Neuronal stem cell (in vitro differentiated cells): ENCODE measurements around the gene ZNHIT1. TPM values are rescaled to one million over a fixed set of nuclear protein-coding genes. Genes with fewer than 3 reads are reported as not detected.

ENCODE experiments used
- DNase-seq: peaks from one replicate; pipeline ENCODE4 v3.0.0-alpha.2; 2013; ENCODE audit warnings: low spot score
- H2AFZ ChIP-seq: one replicate; pipeline ENCODE4 v1.6.1; 2013; ENCODE audit warnings: mild to moderate bottlenecking, low read length, inconsistent platforms
- H2AK5ac ChIP-seq: 2 replicates; pipeline ENCODE4 v1.6.1; 2013; ENCODE audit warnings: low read depth, mild to moderate bottlenecking, inconsistent platforms, low read length, moderate library complexity, mixed read lengths
- H2BK120ac ChIP-seq: 2 replicates; pipeline ENCODE4 v1.6.1; 2013; ENCODE audit warnings: low read depth, mild to moderate bottlenecking, inconsistent platforms, low read length, moderate library complexity, mixed read lengths
- H2BK12ac ChIP-seq: one replicate; pipeline ENCODE4 v1.6.1; 2013; ENCODE audit warnings: low read length, inconsistent platforms
- H2BK15ac ChIP-seq: 2 replicates; pipeline ENCODE4 v1.6.1; 2013; ENCODE audit warnings: mild to moderate bottlenecking, low read length, inconsistent platforms, mixed read lengths
- H2BK5ac ChIP-seq: one replicate; pipeline ENCODE4 v1.6.1; 2013; ENCODE audit warnings: inconsistent platforms, mild to moderate bottlenecking, low read length, moderate library complexity
- H3K14ac ChIP-seq: one replicate; pipeline ENCODE4 v1.6.1; 2013; ENCODE audit warnings: low read length, inconsistent platforms
- H3K18ac ChIP-seq: 2 replicates; pipeline ENCODE4 v1.6.1; 2013; ENCODE audit warnings: low read length, inconsistent platforms
- H3K23ac ChIP-seq: 2 replicates; pipeline ENCODE4 v1.6.1; 2013; ENCODE audit warnings: low read depth, mild to moderate bottlenecking, mixed read lengths, low read length, inconsistent platforms; ENCODE audit not compliant: poor library complexity
- H3K27ac ChIP-seq: replicated peaks from 3 replicates; pipeline ENCODE4 v1.5.1; 2013; ENCODE audit warnings: low read length, inconsistent platforms
- H3K27me3 ChIP-seq, 3 experiments: 2 replicates each; pipeline ENCODE4 v1.6.1; 2013; ENCODE audit warnings: low read length in 3 of 3, mild to moderate bottlenecking in 2 of 3, inconsistent platforms in 1 of 3, low read depth in 1 of 3, mixed read lengths in 1 of 3, moderate library complexity in 1 of 3; ENCODE audit not compliant: control insufficient read depth in 3 of 3, insufficient read depth in 3 of 3
- H3K36me3 ChIP-seq, 2 donors: replicated peaks in 1 of 2; 2 replicates each; pipeline ENCODE4 v1.6.1; 2013; ENCODE audit warnings: low read length in 2 of 2; ENCODE audit not compliant: control insufficient read depth in 2 of 2, insufficient read depth in 2 of 2
- H3K4ac ChIP-seq: 2 replicates; pipeline ENCODE4 v1.6.1; 2013; ENCODE audit warnings: inconsistent platforms, mild to moderate bottlenecking, low read length, moderate library complexity
- H3K4me1 ChIP-seq, 2 donors: 1 replicate in 1 of 2; 2 replicates in 1 of 2; pipeline ENCODE4 v1.6.1; 2013; ENCODE audit warnings: low read length in 2 of 2, low read depth in 1 of 2; ENCODE audit not compliant: control insufficient read depth in 2 of 2, insufficient read depth in 1 of 2
- H3K4me2 ChIP-seq: one replicate; pipeline ENCODE4 v1.6.1; 2013; ENCODE audit warnings: mild to moderate bottlenecking, low read length, inconsistent platforms; ENCODE audit not compliant: insufficient read depth, poor library complexity, severe bottlenecking
- H3K4me3 ChIP-seq, 2 donors: 2 replicates each; pipeline ENCODE4 v1.5.1; 2013; ENCODE audit warnings: low read length in 2 of 2, mild to moderate bottlenecking in 2 of 2, inconsistent platforms in 1 of 2, moderate library complexity in 1 of 2
- H3K79me1 ChIP-seq: one replicate; pipeline ENCODE4 v1.6.1; 2013; ENCODE audit warnings: low read depth, mild to moderate bottlenecking, inconsistent platforms, low read length, moderate library complexity
- H3K9ac ChIP-seq: one replicate; pipeline ENCODE4 v1.6.1; 2013; ENCODE audit warnings: mild to moderate bottlenecking, low read depth, low read length, inconsistent platforms; ENCODE audit not compliant: poor library complexity
- H3K9me3 ChIP-seq, 2 donors: replicated peaks in 1 of 2; 2 replicates each; pipeline versions ENCODE3 to v1.6.1; 2013; ENCODE audit warnings: low read length in 2 of 2, mild to moderate bottlenecking in 2 of 2, inconsistent platforms in 1 of 2, low read depth in 1 of 2, mixed read lengths in 1 of 2, moderate library complexity in 1 of 2; ENCODE audit not compliant: control insufficient read depth in 2 of 2, insufficient read depth in 1 of 2
- H4K8ac ChIP-seq: one replicate; pipeline ENCODE4 v1.6.1; 2013; ENCODE audit warnings: low read depth, mild to moderate bottlenecking, inconsistent platforms, low read length, moderate library complexity
- H4K91ac ChIP-seq: one replicate; pipeline ENCODE4 v1.6.1; 2013; ENCODE audit warnings: low read length, low read depth, mild to moderate bottlenecking, inconsistent platforms; ENCODE audit not compliant: poor library complexity
- WGBS, 2 donors: extraction: QIAGEN DNeasy Blood & Tissue Kit; methylation state at CpG; one replicate each; pipeline ENCODE4 v1.1.7; 2013; ENCODE audit warnings: missing lambda C conversion rate in 2 of 2, mixed read lengths in 1 of 2; ENCODE audit not compliant: insufficient read length in 2 of 2, insufficient replicate concordance in 1 of 2; ENCODE audit errors: extremely low coverage in 2 of 2; 5-methylcytosine and 5-hydroxymethylcytosine counted together
- polyA plus RNA-seq, 2 experiments: library from polyadenylated mRNA; stranded (reverse); fragments of 200-250 nt; gene quantifications; one replicate each; pipeline ENCODE4 v1.2.3, GENCODE V29; 2013

Gene ZNHIT1
- 54.4 TPM for polyA plus RNA-seq (2013, experiment 1 of 2)
- polyA plus RNA-seq (2013, experiment 2 of 2) = 55.8 TPM

DNA sequence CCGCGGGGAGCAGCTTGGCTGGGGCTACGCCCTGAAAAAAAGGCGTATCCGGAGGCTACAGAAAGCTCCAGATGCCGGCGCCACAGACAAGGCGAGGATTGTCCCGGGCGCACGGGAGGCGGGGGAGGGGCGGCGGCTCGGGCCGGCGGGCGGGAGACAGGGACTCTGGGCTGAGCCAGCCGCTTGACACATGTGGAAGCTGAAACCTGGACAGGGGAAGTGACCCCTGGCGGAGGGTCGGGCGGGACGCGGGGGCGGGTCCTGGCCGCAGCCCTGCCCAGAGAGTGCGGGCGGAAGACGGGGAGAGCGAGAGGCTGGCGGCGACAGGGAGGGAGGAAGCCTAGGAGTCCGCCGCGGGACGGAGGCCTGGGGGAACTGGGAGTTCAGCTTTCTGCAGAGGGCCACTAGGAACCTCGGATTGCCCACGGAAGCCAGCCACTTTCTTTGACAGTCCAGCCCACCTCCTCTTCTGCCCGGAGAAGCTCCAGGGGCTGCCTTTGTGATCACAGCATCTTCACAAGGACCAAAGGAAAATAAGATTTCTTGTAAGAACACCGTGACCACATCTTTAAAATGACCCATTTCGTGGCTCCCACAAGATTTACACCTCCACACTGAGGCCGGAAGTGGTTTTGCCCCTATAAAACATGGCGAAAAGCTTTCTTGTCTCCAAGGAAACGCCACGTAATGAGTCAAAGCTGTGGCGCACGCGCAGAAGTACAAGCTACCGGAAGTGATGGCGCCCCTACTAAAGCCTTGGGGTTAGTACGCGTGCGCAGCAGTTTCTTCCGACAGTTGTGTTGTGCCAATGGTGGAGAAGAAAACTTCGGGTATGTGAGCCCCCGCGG, at the start of gene ZNHIT1, which contains the start of gene PLOD3:
Gene ZNHIT1 (plus strand): TSS at position 778 of the 848 bp plus-strand sequence. CDS start 31 bp downstream, at position 809.
Gene PLOD3 (minus strand): TSS at position 194 of the 848 bp plus-strand sequence. CDS start 307 bp downstream, outside the sequence.
- peak within 1 kb of the TSS; percentile 77 for H4K91ac ChIP-seq
- peak within 1 kb of the TSS; percentile 93 for H2AFZ ChIP-seq
- peaks cover 6 to 11% of the 10 kb centered on the region in 2 donors for H3K4me1 ChIP-seq
- DNase-seq = peak; percentile 98
- H3K79me1 ChIP-seq = peaks cover 12% of the 10 kb centered on the region
- H3K9ac ChIP-seq = peak within 1 kb of the TSS; percentile 87
- no peaks in the 10 kb centered on the region for H3K27me3 ChIP-seq
- H3K9me3 ChIP-seq = no peaks in the 10 kb centered on the region
- peak within 1 kb of the TSS; percentile 63 for H3K14ac ChIP-seq
- peak within 1 kb of the TSS; percentile 45 for H3K4ac ChIP-seq
- H2AK5ac ChIP-seq = peak within 1 kb of the TSS; percentile 10
- no peak within 1 kb of the TSS for H2BK120ac ChIP-seq
- H2BK5ac ChIP-seq = peak within 1 kb of the TSS; percentile 96
- WGBS, 2 donors = no CpG with 5 or more reads among the region's 57 CpGs
- no peak within 1 kb of the TSS for H4K8ac ChIP-seq
- peak within 1 kb of the TSS; percentile 76 to 89 for H3K4me3 ChIP-seq
- peaks cover 4 to 19% of the 10 kb centered on the region in 2 donors for H3K36me3 ChIP-seq
- no peak within 1 kb of the TSS for H2BK12ac ChIP-seq
- peak within 1 kb of the TSS; percentile 94 for H3K27ac ChIP-seq
- peak within 1 kb of the TSS; percentile 91 for H3K4me2 ChIP-seq
- H3K23ac ChIP-seq = peak within 1 kb of the TSS; percentile 65
- peak within 1 kb of the TSS; percentile 9 for H2BK15ac ChIP-seq
- peak within 1 kb of the TSS; percentile 95 for H3K18ac ChIP-seq

GRCh38 chr7:101168412-101169049, 49.4 kb upstream of the ZNHIT1 start:
- Histone ChIP-seq H2AFZ (no peak overlapping the region), H3K4me1 (peaks cover 57 to 77% of the 10 kb centered on the region in 2 donors), H3K23ac (no peak overlapping the region), H2AK5ac (peak overlapping the region; percentile 9), H3K4me3 (no peak overlapping the region), H3K27me3 (peaks cover 52 to 96% (median 66%) of the 10 kb centered on the region in 3 experiments), H3K18ac (no peak overlapping the region), H4K91ac (no peak overlapping the region), H2BK12ac (no peak overlapping the region), H4K8ac (no peak overlapping the region), H3K9me3 (no peaks in the 10 kb centered on the region), H2BK5ac (no peak overlapping the region), H3K4me2 (no peak overlapping the region), H3K14ac (no peak overlapping the region), H3K79me1 (no peaks in the 10 kb centered on the region), H2BK15ac (no peak overlapping the region), H3K27ac (no peak overlapping the region), H2BK120ac (no peak overlapping the region), H3K36me3 (no peaks in the 10 kb centered on the region), H3K4ac (no peak overlapping the region), H3K9ac (no peak overlapping the region)
- WGBS, 2 donors = no CpG with 5 or more reads among the region's 6 CpGs
- DNase-seq = no peak

DNA sequence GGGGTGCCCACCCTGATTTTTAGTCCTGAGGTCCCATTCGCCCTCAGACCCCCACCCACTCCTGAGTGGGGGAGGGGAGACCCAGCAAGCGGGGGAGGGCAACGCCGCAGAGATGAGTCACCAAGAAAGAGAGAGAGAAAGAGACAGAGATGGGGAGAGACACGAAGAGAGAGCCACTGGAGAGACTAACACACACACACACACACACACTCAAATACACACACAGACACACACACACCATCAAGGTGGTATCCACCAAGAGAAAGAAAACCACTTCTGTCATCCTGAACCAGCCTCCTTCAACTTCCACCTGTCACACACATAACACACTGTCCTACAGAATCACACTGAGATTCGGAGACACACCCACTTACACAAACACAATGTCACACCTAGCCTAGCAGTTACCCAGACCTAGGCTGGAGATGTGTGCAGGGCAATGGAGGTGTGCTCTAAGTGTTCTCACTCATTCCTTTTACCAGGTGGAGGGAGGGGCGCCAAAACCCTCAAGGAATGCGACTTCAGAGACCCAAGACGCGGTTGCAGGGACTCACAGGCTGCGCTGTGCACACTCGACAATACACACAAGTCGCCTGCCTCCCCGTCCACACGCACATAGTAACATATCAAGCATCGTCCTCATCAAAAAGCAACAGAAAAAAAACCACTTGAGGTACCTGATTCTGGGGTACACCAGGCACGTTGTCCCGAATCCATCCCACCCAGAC, 48.7 kb upstream of the ZNHIT1 start:
- Histone ChIP-seq H3K18ac (peak overlapping the region; percentile 44), H4K91ac (no peak overlapping the region), H2AFZ (peak overlapping the region; percentile 13), H2BK120ac (no peak overlapping the region), H3K27me3 (peaks cover 60 to 96% (median 67%) of the 10 kb centered on the region in 3 experiments), H2AK5ac (peak overlapping the region; percentile 82), H4K8ac (no peak overlapping the region), H3K27ac (no peak overlapping the region), H2BK15ac (peak overlapping the region; percentile 44), H3K36me3 (no peaks in the 10 kb centered on the region), H3K79me1 (no peaks in the 10 kb centered on the region), H3K23ac (peak overlapping the region; percentile 3), H3K14ac (peak overlapping the region; percentile 32), H2BK5ac (no peak overlapping the region), H3K4me2 (peak overlapping the region; percentile 32), H3K4ac (no peak overlapping the region), H3K4me3 (no peak overlapping the region), H2BK12ac (peak overlapping the region; percentile 50), H3K9me3 (peaks cover 0 to 3% of the 10 kb centered on the region in 2 donors), H3K9ac (no peak overlapping the region), H3K4me1 (peaks cover 56 to 75% of the 10 kb centered on the region in 2 donors)
- DNase-seq = no peak
- WGBS, 2 donors = no CpG with 5 or more reads among the region's 18 CpGs
